Measurements from ENCODE around the gene AVPR1B.

GRCh38 chr1:206065547-206066145 lies 51.5 kb downstream of the AVPR1B start:
- TF ChIP-seq CTCF (conservative IDR thresholded peaks at IDR 0.05; ENCODE audit: low read depth, low read length) (no peak), EZH2phosphoT487 (IDR thresholded peaks at IDR 0.05; ENCODE audit: borderline replicate concordance, low read length) (no peak), EZH2 (IDR thresholded peaks at IDR 0.05; ENCODE audit: low read length, unreplicated experiment) (no peak)

Data from PC-3 (cell line).